OCI-LY1 (cell line): ENCODE data around the gene ETDB.
"Not testable (repeated sequence)": the region's sequence is repeated elsewhere in the genome, so short reads cannot be mapped to it uniquely, and the experiment has no call there.

Experiments
- H2AFZ ChIP-seq: fragments of 200-600 bp; sonication (generic), shearing (Covaris generic); 2 replicates; pipeline ENCODE4 v1.6.0; 2014; ENCODE audit warnings: antibody characterized with exemption, mild to moderate bottlenecking, low read length
- H3F3A ChIP-seq: fragments of 200-600 bp; sonication (generic), shearing (Covaris generic); 2 replicates; pipeline ENCODE4 v1.6.0; 2014; ENCODE audit warnings: mild to moderate bottlenecking, antibody characterized with exemption, low read length, moderate library complexity; ENCODE audit not compliant: insufficient read depth
- H3K27ac ChIP-seq: fragments of 200-600 bp; sonication (generic); 2 replicates; pipeline ENCODE4 v1.5.1; 2014; ENCODE audit warnings: low read length, mixed run types, mild to moderate bottlenecking, low read depth; ENCODE audit not compliant: poor library complexity, severe bottlenecking
- H3K27me3 ChIP-seq: fragments of 200-600 bp; sonication (generic); 2 replicates; pipeline ENCODE4 v1.6.0; 2014; ENCODE audit warnings: antibody characterized with exemption, mild to moderate bottlenecking, low read length, moderate library complexity; ENCODE audit not compliant: insufficient read depth
- H3K36me3 ChIP-seq: fragments of 200-600 bp; sonication (generic); 2 replicates; pipeline ENCODE4 v1.6.1; 2014; ENCODE audit warnings: mild to moderate bottlenecking, antibody characterized with exemption, low read length, moderate library complexity, mixed read lengths; ENCODE audit not compliant: insufficient read depth
- H3K4me1 ChIP-seq: fragments of 200-600 bp; sonication (generic); 2 replicates; pipeline ENCODE4 v1.5.1; 2014; ENCODE audit warnings: mild to moderate bottlenecking, low read length, moderate library complexity; ENCODE audit not compliant: insufficient read depth, severe bottlenecking
- H3K4me2 ChIP-seq: fragments of 200-600 bp; sonication (generic), shearing (Covaris generic); 2 replicates; pipeline ENCODE4 v1.6.1; 2014; ENCODE audit warnings: low read length
- H3K4me3 ChIP-seq: fragments of 200-600 bp; sonication (generic); 2 replicates; pipeline ENCODE4 v1.5.1; 2014; ENCODE audit warnings: low read length, low read depth, mild to moderate bottlenecking, mixed read lengths; ENCODE audit not compliant: poor library complexity, severe bottlenecking
- H3K79me2 ChIP-seq: fragments of 200-600 bp; shearing (Covaris generic); 2 replicates; pipeline ENCODE4 v1.6.1; 2016; ENCODE audit warnings: mixed run types, low read length, mixed read lengths; ENCODE audit not compliant: insufficient read depth
- H3K9ac ChIP-seq: fragments of 200-600 bp; sonication (generic), shearing (Covaris generic); 2 replicates; pipeline ENCODE4 v1.6.1; 2014; ENCODE audit warnings: mild to moderate bottlenecking, low read length, mixed read lengths
- H3K9me2 ChIP-seq: fragments of 200-600 bp; sonication (generic), shearing (Covaris generic); 2 replicates; pipeline ENCODE4 v1.6.1; 2014; ENCODE audit warnings: low read depth, mild to moderate bottlenecking, low read length, mixed read lengths
- H3K9me3 ChIP-seq: fragments of 200-600 bp; shearing (Covaris generic); 2 replicates; pipeline ENCODE4 v1.6.1; 2014; ENCODE audit warnings: low read length, mixed read lengths
- H4K20me1 ChIP-seq: fragments of 200-600 bp; sonication (generic), shearing (Covaris generic); 2 replicates; pipeline ENCODE4 v1.6.0; 2016; ENCODE audit warnings: mild to moderate bottlenecking, low read length; ENCODE audit not compliant: insufficient read depth
- EZH2 ChIP-seq: fragments of 200-600 bp; sonication (generic), shearing (Covaris generic); IDR thresholded peaks from 2 replicates; pipeline ENCODE4 v1.8.0; 2017; ENCODE audit warnings: borderline replicate concordance, mixed run types, mild to moderate bottlenecking, antibody characterized with exemption, low read length, moderate library complexity, mixed read lengths
- TF ChIP-seq, protein P1 (sequence below): fragments of 200-600 bp; sonication (generic), shearing (Covaris generic); IDR thresholded peaks from 2 replicates; pipeline ENCODE4 v1.5.1; 2017; ENCODE audit warnings: mild to moderate bottlenecking, antibody characterized with exemption, low read length, moderate library complexity, mixed read lengths

ETDB gene

DNA sequence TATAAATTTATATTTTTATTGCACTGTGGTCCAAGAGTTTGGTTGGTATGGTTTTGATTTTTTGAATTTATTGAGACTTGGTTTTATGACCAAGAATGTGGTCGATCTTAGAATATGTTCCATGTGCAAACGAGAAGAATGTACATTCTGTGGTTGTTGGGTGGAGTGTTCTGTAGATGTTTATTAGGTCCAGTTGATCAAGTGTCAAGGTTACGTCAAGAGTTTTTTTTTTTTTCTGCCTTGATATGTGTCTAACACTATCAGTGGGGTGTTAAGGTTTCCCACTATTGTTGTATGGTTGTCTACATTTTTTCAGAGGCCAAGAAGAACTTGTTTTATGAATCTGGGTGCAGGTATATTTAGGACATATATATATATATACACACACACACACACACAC lies 10.8 kb downstream of the ETDB start:
- H3K4me1 ChIP-seq = no peaks in the 10 kb centered on the region
- no peak overlapping the region for H3K27ac ChIP-seq
- H3K27me3 ChIP-seq = no peaks in the 10 kb centered on the region
- H2AFZ ChIP-seq = no peak overlapping the region
- no peak overlapping the region for H3K9ac ChIP-seq
- H4K20me1 ChIP-seq = no peaks in the 10 kb centered on the region
- no peaks in the 10 kb centered on the region for H3K9me2 ChIP-seq
- H3K9me3 ChIP-seq = no peaks in the 10 kb centered on the region
- no peak overlapping the region for H3K4me2 ChIP-seq
- no peaks in the 10 kb centered on the region for H3F3A ChIP-seq
- H3K4me3 ChIP-seq = no peak overlapping the region
- no peaks in the 10 kb centered on the region for H3K36me3 ChIP-seq
- H3K79me2 ChIP-seq = no peaks in the 10 kb centered on the region
- no peak for TF ChIP-seq EZH2
- TF ChIP-seq, protein P1, sequence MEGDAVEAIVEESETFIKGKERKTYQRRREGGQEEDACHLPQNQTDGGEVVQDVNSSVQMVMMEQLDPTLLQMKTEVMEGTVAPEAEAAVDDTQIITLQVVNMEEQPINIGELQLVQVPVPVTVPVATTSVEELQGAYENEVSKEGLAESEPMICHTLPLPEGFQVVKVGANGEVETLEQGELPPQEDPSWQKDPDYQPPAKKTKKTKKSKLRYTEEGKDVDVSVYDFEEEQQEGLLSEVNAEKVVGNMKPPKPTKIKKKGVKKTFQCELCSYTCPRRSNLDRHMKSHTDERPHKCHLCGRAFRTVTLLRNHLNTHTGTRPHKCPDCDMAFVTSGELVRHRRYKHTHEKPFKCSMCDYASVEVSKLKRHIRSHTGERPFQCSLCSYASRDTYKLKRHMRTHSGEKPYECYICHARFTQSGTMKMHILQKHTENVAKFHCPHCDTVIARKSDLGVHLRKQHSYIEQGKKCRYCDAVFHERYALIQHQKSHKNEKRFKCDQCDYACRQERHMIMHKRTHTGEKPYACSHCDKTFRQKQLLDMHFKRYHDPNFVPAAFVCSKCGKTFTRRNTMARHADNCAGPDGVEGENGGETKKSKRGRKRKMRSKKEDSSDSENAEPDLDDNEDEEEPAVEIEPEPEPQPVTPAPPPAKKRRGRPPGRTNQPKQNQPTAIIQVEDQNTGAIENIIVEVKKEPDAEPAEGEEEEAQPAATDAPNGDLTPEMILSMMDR = no peak

DNA sequence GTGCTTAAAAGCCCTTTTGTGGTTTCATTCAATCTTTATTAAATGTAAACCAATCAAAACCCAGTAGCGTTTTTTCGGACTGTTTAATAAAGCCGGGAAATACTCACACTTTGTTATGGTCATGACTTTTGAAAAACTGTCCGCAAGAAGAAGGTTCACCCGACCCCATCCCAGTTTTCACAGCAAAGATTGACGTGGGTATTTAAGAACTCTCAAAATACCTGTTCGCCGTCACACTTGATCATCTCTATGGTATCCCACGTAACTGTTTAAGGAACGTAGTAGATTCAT lies 20.9 kb downstream of the ETDB start:
- H2AFZ ChIP-seq = no peak overlapping the region
- TF ChIP-seq, protein P1 = no peak
- no peak for TF ChIP-seq EZH2

DNA sequence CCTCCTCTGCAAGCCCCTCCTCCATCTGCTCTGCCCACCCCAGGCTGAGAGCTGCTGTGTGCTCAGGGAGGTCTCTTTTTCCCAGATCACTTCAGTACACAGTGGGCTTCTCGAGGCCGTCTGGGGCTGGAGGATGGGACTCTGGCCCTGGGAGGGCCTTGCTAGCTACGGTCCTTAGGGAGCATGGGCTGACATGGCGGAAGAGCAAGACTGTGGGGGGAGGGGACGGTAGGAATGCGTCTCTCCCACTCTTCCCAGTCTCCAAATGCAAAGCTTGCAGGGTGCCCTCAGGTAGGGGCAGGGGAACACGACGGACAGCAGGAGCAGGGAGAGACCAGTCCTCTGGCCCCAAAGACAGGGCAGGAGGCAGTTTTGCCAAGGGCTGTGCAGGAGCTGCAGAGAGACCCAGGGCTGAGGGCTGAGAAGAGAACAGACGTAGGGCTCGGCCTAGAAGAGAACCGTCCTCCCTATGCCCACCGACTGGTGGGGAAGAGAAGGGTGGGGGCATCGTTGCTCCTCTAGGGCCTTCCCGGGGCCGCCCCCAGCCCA lies 23.1 kb downstream of the ETDB start:
- not testable (repeated sequence) for H3K27ac ChIP-seq, H3K36me3 ChIP-seq, H4K20me1 ChIP-seq, H3K79me2 ChIP-seq, H3K4me1 ChIP-seq, H3K9me2 ChIP-seq, H3K9ac ChIP-seq, H3F3A ChIP-seq, H3K4me2 ChIP-seq, H3K4me3 ChIP-seq, H3K27me3 ChIP-seq, H3K9me3 ChIP-seq, H2AFZ ChIP-seq

More for the DNA sequence above, 20.9 kb downstream of the ETDB start:
- no peaks in the 10 kb centered on the region for H3F3A ChIP-seq
- no peak overlapping the region for H3K4me2 ChIP-seq
- no peak overlapping the region for H3K27ac ChIP-seq
- no peaks in the 10 kb centered on the region for H3K9me3 ChIP-seq
- no peak overlapping the region for H3K4me3 ChIP-seq
- H4K20me1 ChIP-seq = no peaks in the 10 kb centered on the region
- H3K79me2 ChIP-seq = no peaks in the 10 kb centered on the region
- H3K9ac ChIP-seq = no peak overlapping the region
- no peaks in the 10 kb centered on the region for H3K4me1 ChIP-seq
- no peaks in the 10 kb centered on the region for H3K27me3 ChIP-seq
- H3K9me2 ChIP-seq = no peaks in the 10 kb centered on the region
- H3K36me3 ChIP-seq = no peaks in the 10 kb centered on the region

DNA sequence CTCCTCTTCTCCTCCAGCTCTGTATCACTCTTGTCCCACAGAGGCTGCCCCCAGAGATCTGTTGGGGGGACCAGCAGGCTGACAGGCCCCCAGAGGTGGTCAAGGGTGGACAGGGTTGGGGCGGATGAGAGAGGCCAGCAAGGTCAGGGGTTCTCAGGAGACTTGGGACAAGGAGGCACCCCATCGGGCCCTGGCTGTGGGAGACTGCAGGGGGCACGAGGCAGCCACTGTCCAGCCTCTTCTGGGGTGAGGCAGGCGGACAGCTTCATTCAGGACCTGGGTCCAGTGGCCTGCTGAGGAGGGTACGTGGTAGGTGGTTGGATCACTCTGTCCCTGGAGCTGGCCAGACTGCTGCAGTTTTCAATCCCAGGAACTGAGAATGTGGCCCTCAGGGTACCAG lies 24.6 kb downstream of the ETDB start:
- H3K79me2 ChIP-seq = no peaks in the 10 kb centered on the region
- H2AFZ ChIP-seq = no peak overlapping the region
- H3K9me3 ChIP-seq = no peaks in the 10 kb centered on the region
- H3K9ac ChIP-seq = no peak overlapping the region
- no peak overlapping the region for H3K4me2 ChIP-seq
- no peaks in the 10 kb centered on the region for H4K20me1 ChIP-seq
- no peaks in the 10 kb centered on the region for H3K36me3 ChIP-seq
- no peaks in the 10 kb centered on the region for H3K9me2 ChIP-seq
- no peaks in the 10 kb centered on the region for H3K27me3 ChIP-seq
- H3F3A ChIP-seq = no peaks in the 10 kb centered on the region
- H3K4me1 ChIP-seq = no peaks in the 10 kb centered on the region
- no peak for TF ChIP-seq EZH2
- no peak overlapping the region for H3K4me3 ChIP-seq
- no peak overlapping the region for H3K27ac ChIP-seq
